Panc1 (cell line): ENCODE results near the gene VTN. TPM values are rescaled to one million over a fixed set of nuclear protein-coding genes. Genes with fewer than 3 reads are reported as not detected.
A peak's percentile ranks its signal among the peaks of the same experiment; 100 is the strongest.

Source experiments
- ATAC-seq: fragments of 200-7000 bp; cut with Tn5 transposase; 2 replicates; pipeline ENCODE4 v1.9.1; 2020; ENCODE audit warnings: mild to moderate bottlenecking, moderate library complexity
- BruUV-seq: library from RNA; stranded (reverse); fragments of 400-500 nt; replicated peaks from 2 replicates; lab custom pipeline; 2021; lab: Mats Ljungman, UMichigan
- CTCF ChIA-PET: fragments of 300-600 bp; sonication (Branson Sonifier 250); formaldehyde crosslinking; loops from one replicate; lab custom pipeline; 2022; ENCODE audit warnings: antibody characterized with exemption; lab: Charles Lee
- POLR2A ChIA-PET: fragments of 300-600 bp; sonication (Branson Sonifier 250); formaldehyde crosslinking; loops from one replicate; lab custom pipeline; 2022; ENCODE audit warnings: antibody characterized with exemption; lab: Charles Lee
- DNase-seq: peaks from one replicate; pipeline ENCODE4 v3.0.0-alpha.2; 2010; ENCODE audit warnings: low read depth, low spot score
- H3K27ac ChIP-seq: 2 replicates; pipeline ENCODE4 v1.5.1; 2011; ENCODE audit warnings: mild to moderate bottlenecking, low read length, inconsistent platforms
- H3K27me3 ChIP-seq: fragments of 200-500 bp; sonication (Bioruptor generic); 2 replicates; pipeline ENCODE4 v1.6.0; 2014; ENCODE audit warnings: low read length, inconsistent platforms; ENCODE audit not compliant: control insufficient read depth, insufficient read depth
- H3K36me3 ChIP-seq: fragments of 200-500 bp; sonication (Bioruptor generic); 2 replicates; pipeline ENCODE4 v1.5.1; 2014; ENCODE audit warnings: inconsistent platforms, mild to moderate bottlenecking, low read length, moderate library complexity; ENCODE audit not compliant: control insufficient read depth, insufficient read depth
- H3K4me1 ChIP-seq: 2 replicates; pipeline ENCODE4 v1.5.1; 2011; ENCODE audit warnings: inconsistent platforms, mild to moderate bottlenecking, low read length, moderate library complexity; ENCODE audit not compliant: control insufficient read depth, insufficient read depth
- H3K4me3 ChIP-seq, 2 experiments: 2 replicates each; pipeline ENCODE4 v1.5.1; 2011 to 2012; ENCODE audit warnings: low read depth in 2 of 2, low read length in 2 of 2, mild to moderate bottlenecking in 2 of 2, inconsistent platforms in 1 of 2, moderate library complexity in 1 of 2
- H3K9me3 ChIP-seq: fragments of 200-500 bp; sonication (Bioruptor generic); 2 replicates; pipeline ENCODE4 v1.5.1; 2014; ENCODE audit warnings: low read depth, mild to moderate bottlenecking, inconsistent platforms, low read length, moderate library complexity; ENCODE audit not compliant: control insufficient read depth, insufficient read depth
- POLR2AphosphoS5 ChIP-seq: IDR thresholded peaks from 2 replicates; pipeline ENCODE4 v1.6.1; 2012; ENCODE audit warnings: mild to moderate bottlenecking, low read depth, low read length, moderate library complexity
- REST ChIP-seq, 2 experiments: IDR thresholded peaks; 2 replicates each; pipeline ENCODE4 v1.6.1; 2011 to 2012; ENCODE audit warnings: low read depth in 2 of 2, control low read depth in 1 of 2, low read length in 1 of 2, mild to moderate bottlenecking in 1 of 2, moderate library complexity in 1 of 2; ENCODE audit not compliant: insufficient read depth in 1 of 2
- SIN3A ChIP-seq: IDR thresholded peaks from 2 replicates; pipeline ENCODE4 v1.6.1; 2012; ENCODE audit warnings: low read depth, mild to moderate bottlenecking, low read length, moderate library complexity, borderline replicate concordance; ENCODE audit not compliant: insufficient read depth
- TCF7L2 ChIP-seq: IDR thresholded peaks from 2 replicates; pipeline ENCODE4 v1.6.1; 2011; ENCODE audit warnings: mild to moderate bottlenecking, low read depth, low read length, inconsistent platforms
- in situ Hi-C: cut with HindIII; loops from 2 replicates; pipeline ENCODE4 v1.10.0; 2016; ENCODE audit warnings: low sequenced_read_pairs, low pct_unique_long_range_greater_than_20kb
- intact Hi-C: fragments of 100-400 bp; cut with micrococcal nuclease; formaldehyde crosslinking; loops from one replicate; pipeline ENCODE4 v1.10.0; 2022; ENCODE audit not compliant: unreplicated experiment
- total RNA-seq: library from RNA; stranded (reverse); gene quantifications from one replicate; pipeline ENCODE4 v1.2.1, GENCODE V29; 2021; ENCODE audit not compliant: unreplicated experiment
- TF ChIP-seq, protein P1 (sequence below): fragments of 450-650 bp; IDR thresholded peaks from 2 replicates; pipeline ENCODE4 v1.5.1; 2017; ENCODE audit warnings: mild to moderate bottlenecking

Gene VTN
- total RNA-seq, 1 experiment from 2014 or later: 2.3 TPM

DNA sequence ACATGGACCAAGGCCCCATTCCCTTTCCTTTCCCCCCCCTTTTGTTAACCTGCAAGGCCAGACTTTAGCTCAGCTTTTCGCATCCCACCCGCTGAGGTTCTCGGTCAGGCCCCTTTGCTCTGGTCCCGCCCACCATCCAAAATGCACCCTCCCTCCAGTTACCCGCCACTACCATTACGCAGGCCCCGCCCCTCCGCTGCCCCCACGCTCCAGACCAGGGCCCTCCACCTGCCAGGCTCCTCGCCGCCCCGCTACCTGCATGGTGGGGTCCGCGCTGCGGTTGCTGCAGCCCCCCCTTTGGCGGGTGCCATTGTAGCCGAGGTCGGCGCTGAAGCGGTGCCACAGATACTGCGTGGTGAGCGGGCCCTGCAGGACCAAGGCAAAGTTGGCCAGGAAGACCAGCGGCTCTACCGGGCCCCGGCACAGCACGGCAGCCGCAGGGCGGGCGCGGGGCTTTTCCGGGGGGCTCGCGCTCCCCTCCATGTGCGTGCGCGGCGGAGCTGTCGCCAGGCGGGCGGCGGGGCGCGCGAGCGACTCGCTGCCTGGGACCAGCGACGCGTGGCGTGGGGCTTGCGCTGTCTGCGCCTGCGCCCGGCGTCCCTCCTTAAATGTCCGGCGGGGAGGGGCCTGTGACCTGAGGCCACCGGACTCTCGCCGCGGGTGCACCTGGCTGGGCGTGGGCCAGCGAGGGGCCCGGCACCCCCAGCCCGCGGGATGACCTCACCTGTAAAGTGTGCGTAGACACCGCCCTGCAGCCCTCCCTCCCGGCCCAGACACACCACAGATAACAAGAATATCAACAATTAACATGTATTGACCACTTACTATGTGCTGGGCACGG, 35.7 kb upstream of the VTN start, which contains the start of gene SLC46A1:
Gene SLC46A1 (minus strand): TSS at position 581 of the 841 bp plus-strand sequence. CDS start 98 bp downstream, at position 483.
- peak within 1 kb of the TSS; percentile 64 for H3K27ac ChIP-seq
- ATAC-seq (peak; percentile 92), DNase-seq (no peak)
- no peaks in the 10 kb centered on the region for H3K27me3 ChIP-seq
- H3K9me3 ChIP-seq: no peaks in the 10 kb centered on the region
- in situ Hi-C loops: no loop called here
- CTCF ChIA-PET: interaction anchor here (1.1 to 1.7 kb wide), 2 partner anchors 11 kb away, joined by 4 to 8 read pairs; no protein-coding TSS in a partner anchor
- H3K4me1 ChIP-seq: peaks cover 8% of the 10 kb centered on the region
- no TSS peak for BruUV-seq
- POLR2A ChIA-PET: interaction anchor here (0.6 kb wide), 1 partner anchor 54 kb away, joined by 7 read pairs; no protein-coding TSS in a partner anchor
- peak within 1 kb of the TSS; percentile 59 to 73 for H3K4me3 ChIP-seq
- intact Hi-C loops: no loop called here
- TF ChIP-seq TCF7L2 (no peak), REST (IDR thresholded peaks at IDR 0.05; ENCODE audit: insufficient read depth in 1 of 2, low read depth in 2 of 2, low read length in 1 of 2) (no peak), POLR2AphosphoS5 (no peak), SIN3A (no peak)
- TF ChIP-seq, protein P1, sequence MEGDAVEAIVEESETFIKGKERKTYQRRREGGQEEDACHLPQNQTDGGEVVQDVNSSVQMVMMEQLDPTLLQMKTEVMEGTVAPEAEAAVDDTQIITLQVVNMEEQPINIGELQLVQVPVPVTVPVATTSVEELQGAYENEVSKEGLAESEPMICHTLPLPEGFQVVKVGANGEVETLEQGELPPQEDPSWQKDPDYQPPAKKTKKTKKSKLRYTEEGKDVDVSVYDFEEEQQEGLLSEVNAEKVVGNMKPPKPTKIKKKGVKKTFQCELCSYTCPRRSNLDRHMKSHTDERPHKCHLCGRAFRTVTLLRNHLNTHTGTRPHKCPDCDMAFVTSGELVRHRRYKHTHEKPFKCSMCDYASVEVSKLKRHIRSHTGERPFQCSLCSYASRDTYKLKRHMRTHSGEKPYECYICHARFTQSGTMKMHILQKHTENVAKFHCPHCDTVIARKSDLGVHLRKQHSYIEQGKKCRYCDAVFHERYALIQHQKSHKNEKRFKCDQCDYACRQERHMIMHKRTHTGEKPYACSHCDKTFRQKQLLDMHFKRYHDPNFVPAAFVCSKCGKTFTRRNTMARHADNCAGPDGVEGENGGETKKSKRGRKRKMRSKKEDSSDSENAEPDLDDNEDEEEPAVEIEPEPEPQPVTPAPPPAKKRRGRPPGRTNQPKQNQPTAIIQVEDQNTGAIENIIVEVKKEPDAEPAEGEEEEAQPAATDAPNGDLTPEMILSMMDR: no peak
- no peaks in the 10 kb centered on the region for H3K36me3 ChIP-seq

DNA sequence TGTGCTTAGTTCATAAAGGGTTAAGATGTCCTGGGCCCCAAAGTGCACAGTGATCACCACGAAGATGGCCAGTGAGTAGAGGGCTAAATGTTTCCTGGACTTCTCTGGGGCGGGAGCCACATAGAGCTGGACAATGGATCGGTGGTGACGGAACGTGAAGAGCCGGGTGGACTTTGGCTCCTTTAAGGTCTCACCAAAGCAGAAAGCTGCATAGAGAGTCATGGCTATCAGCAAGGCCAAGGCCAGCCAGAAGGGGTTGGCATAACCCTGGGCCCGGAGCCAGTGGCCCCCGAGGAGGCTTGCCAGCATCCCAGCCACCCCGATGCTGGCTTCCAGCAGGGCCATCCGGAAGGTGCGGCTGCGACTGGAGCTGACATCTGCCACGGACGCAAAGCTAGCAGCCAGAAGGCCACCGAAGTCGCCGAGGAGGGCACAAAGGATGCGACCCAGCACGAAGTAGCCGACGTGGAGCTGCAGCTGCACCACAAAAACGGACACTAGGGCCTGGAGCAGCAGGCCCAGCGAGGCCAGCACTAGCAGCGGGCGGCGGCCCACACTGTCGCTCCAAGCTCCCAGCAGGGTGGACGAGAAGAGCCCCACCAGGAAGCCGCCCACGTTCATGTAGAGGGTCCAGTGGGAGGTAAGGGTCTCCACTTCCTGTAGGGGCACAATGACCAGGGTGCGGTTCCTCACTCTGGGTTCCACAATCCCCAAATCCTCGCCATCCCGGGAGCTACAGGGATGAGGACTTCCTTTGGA, 34.9 kb upstream of the VTN start:
- no TSS peak for BruUV-seq
- ChIA-PET CTCF (interaction anchor here (1.7 kb wide), 1 partner anchor 12 kb away, joined by 8 read pairs; no protein-coding TSS in a partner anchor), POLR2A (interaction anchor here (0.6 to 0.8 kb wide), 2 partner anchors 55 to 69 kb away, joined by 3 to 7 read pairs; partner anchors contain the start of genes IFT20 and TNFAIP1)
- Histone ChIP-seq H3K4me3 (peak overlapping the region; percentile 59 to 73), H3K9me3 (no peaks in the 10 kb centered on the region), H3K4me1 (peaks cover 8% of the 10 kb centered on the region), H3K27me3 (no peaks in the 10 kb centered on the region), H3K36me3 (no peaks in the 10 kb centered on the region), H3K27ac (peak overlapping the region; percentile 64)
- intact Hi-C loops: no loop called here
- in situ Hi-C loops: no loop called here
- DNase-seq (no peak), ATAC-seq (peak; percentile 4; the same call in 1 of the 2 replicates)
- no peak for TF ChIP-seq SIN3A
- TF ChIP-seq REST (IDR thresholded peaks at IDR 0.05; ENCODE audit: insufficient read depth in 1 of 2, low read depth in 2 of 2, low read length in 1 of 2): no peak
- no peak for TF ChIP-seq POLR2AphosphoS5
- TF ChIP-seq, protein P1: no peak
- TF ChIP-seq TCF7L2: no peak
